C1 segment of cervical spinal cord (tissue), 14 donors: ENCODE measurements around the gene CARS2.
"Not testable (repeated sequence)": the region's sequence is repeated elsewhere in the genome, so short reads cannot be mapped to it uniquely, and the experiment has no call there.

Source experiments
- DNase-seq, 14 donors: peaks; one replicate each; lab custom pipeline; 2025; lab: John Stamatoyannopoulos, UW

Gene CARS2

DNA sequence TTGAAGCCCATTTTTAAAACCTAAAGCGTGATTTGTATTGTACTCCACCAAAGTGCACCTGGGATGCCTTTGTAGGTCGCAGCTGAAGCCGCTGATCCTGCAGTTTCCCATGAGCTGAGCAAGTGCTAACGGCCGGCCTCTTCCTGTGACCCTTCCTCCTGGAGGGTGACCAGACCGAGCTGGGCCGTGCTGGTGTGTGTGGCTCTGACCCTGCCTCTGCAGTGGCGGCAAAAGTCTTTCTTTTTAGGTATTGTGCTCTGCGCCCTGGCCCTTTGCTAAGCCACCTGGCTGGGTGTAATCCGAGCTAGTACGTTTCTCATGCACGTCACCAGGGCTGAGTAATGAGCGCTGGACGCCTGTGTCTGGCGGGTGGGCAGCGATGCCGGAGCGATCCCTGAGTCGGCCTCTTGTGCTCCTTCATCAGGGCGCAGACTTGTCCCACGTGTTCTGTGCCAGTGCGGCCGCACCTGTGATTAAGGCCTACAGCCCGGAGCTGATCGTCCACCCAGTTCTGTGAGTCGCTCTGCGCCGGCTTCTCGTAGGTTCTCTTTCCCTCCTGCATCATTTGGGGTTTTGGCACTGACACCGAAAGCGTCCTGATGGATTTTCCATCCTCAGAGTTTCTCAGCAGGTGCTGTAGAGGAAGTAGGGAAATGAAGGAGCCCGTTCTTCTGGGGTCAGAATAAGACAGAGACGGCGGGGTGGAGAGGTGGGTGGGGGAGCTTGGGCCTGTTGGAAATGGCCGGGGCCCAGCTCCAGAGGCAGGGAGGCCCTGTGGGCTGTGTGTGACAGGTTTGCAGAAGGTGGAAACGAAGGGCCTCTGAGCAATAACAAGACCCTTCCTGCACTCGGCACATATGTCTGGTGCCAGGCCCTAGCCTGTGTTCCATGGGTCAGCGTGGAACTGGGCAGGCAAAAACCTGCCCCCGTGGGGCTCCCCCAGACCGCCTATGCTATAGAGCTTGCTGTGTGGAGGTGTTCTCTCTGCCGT, 80.9 kb downstream of the CARS2 start:
- no peak for DNase-seq

DNA sequence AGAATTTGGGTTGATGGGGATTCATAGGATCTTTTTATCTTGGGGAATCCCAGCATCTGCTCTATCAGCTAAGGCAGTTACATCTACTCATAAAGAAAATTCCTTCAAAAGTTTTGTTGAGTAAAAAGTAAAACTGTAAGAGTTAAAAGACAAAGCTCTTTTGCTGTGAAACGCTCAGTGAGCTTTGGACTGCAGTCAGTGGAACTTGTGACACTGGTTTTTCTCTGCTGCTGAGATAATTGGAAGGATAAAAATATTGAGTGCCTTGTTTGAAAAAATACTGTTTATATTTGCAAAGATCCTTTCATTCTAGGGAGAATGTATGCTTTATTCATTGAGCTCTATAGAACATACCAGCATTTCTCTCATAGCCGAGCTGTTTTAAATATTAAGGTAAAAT, 85.3 kb downstream of the CARS2 start:
- DNase-seq, result no peak

DNA sequence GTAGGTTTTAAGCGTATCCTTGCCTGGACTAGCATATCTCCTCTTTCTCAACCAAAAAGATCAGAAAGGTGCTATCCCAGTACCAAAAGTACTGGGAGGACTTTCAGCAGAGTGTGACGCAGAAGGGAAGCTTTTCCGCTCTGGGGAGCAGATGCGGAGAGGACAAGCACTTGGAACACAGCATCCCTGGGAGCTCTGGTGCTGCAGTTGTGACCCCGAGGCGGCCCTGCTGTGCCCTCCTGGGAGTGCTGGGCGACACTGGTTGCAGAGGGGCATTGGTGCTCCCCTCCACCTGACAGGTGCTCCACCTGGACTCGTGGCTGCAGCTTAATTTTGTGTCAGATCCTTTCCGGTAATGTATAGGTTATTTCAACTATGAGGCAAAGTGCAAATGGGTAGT, 87.1 kb downstream of the CARS2 start:
- no peak for DNase-seq

DNA sequence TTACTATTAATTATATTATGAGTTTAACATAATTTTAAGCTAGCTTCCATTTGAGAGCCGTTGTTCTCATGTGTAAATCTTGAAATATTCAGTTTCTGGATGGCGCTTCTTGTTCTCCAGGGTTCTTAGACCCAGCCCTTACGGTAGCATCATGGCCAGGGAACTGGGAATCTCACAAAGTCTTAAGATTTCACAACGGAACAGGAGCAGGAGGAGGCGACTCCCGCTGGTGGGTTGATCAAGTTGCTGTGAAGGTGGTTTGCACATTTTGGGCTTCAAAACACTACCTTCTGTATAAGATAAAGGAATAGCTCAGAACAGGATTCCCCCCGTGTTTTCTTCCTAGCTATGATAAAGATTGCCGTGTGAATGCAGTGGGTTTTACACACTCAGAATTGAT, 87.7 kb downstream of the CARS2 start:
- no peak for DNase-seq

DNA sequence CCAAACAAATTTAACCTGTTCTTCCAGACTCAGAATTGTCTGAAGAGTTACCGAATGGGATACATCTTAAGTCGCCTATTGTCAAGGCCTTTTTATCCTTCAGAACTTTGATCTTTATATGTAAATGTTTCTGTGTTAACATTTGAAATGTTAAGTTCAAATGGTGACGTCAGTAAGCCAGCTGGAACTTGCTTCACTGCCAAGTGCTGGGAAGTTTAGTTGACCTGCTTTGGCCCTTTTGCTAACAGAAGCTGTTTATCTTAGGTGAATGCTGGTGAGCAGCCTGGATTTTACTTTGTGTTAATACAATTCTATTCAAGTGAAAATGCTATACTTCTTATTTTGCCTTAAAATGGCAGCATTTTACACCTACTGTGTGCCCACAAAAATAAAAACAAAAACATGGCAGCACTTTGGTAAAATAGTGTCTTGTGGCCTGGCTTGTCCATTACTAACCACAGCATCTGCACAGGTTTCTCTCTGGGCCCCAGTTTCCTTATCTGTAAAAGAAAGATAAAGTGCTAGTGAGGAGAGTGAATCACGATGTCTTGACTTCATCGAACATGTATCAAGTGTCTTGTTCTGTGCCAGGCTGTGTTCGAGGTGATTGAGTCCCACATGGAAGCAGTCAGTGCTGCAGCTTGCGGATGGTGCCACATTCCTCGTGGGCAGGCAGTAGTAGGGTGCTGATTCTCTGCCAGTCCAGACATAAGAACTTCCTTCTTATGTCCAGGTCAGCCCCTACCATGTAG, 88.4 kb downstream of the CARS2 start:
- no peak for DNase-seq

DNA sequence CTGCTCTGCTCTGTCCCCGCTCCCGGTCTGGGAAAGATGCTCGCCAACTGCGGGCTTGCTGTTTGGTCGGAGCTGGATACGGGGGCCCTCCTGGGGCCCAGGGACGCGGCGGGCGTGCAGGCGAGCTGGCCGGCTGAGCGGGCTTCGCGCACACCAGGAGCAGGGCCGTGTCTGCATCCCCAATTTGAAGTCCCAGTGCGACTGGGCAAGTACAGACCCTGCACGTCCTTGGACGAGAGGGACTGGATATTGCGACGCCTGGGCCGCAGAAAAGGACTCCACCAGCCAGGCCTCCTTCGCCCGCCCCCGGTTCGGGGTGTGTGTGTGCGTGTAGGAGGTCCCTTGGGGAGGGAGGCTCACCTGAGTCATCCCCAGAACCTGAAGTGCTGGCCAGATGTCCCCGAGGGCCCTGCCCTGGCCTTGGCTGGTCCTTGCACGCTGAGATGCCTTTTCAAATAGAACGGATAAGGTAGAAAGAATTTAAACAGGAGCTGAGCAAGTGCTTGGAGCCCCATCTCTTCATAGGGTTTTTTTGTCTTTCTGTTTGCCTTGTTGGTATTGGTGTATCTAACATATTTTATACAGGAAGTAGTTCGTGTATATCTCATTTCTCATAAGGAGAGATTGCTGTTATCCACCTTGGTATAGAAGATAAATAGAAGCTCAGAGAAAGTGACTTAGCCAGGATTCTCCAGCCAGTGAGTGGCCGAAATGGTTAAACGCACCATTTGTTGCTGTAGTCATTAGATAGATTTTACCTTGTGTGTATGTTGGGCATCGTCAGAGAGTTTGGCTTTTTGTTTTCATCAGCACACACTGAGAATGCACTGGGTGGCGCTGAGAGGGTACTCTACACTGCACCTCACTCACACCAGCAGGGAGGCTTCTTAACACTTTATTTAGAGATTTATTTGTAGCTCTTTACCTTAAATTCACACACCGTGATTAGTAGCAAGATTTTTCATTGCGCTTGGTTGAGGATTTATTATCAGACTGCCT, 89.5 kb downstream of the CARS2 start:
- no peak for DNase-seq

DNA sequence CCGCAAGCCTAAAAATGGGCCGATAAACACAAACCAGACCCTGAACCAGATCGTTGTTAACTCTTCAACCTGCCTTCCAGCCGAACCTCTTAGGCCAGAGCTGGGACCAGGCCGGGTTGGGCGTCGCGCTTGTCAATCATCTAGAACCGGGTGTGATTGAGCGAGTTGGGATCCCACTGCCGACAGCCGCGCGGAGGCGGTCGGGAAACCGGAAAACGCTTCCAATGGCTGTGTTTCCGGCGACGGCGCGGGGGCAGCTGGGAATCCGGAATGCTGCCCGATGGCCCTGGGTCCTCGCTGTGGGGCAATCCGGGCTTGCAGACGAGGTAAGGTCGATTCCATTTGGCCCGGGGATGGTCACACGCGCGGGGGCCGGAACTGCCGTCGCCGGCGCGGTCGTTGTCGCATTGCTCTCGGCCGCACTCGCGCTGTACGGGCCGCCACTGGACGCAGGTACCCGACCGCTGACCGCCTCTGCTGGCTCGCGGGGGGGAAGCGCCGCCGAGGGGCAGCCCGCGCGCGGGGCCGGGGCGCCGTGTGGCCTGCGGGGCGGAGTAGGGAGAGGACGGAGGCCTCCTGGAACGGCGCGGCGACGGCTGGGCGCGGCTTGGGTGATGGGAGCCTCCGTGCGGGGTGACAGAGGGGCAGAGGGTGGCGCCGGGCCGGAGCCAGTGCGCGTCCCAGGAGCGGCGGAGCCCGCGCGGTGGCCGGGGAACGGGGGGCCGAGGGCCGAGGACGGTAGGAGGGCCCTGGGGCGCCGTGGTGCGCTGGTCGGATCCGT, 90.4 kb downstream of the CARS2 start, which contains the start of gene NAXD:
Gene NAXD (plus strand): TSS at position 224 of the 781 bp plus-strand sequence. CDS start 57 bp downstream, at position 281.
- DNase-seq, result peak; percentile 35 to 96 (median 90)

DNA sequence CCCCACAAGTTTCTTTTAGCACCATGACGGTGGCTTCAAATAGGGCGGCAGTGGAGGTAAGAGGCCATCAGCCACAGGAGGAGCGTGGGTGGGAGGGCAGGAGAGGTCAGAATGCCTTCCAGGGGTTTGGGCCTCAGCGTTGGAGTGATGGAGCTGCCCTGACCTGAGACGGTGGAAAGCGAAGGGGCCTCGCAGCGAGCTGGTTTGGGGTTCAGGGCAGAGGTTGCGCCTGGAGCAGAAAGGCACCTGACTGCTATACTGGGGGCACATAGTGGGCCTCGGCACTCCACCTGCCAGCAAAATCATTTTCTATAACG, 91.0 kb downstream of the CARS2 start:
- no peak for DNase-seq

DNA sequence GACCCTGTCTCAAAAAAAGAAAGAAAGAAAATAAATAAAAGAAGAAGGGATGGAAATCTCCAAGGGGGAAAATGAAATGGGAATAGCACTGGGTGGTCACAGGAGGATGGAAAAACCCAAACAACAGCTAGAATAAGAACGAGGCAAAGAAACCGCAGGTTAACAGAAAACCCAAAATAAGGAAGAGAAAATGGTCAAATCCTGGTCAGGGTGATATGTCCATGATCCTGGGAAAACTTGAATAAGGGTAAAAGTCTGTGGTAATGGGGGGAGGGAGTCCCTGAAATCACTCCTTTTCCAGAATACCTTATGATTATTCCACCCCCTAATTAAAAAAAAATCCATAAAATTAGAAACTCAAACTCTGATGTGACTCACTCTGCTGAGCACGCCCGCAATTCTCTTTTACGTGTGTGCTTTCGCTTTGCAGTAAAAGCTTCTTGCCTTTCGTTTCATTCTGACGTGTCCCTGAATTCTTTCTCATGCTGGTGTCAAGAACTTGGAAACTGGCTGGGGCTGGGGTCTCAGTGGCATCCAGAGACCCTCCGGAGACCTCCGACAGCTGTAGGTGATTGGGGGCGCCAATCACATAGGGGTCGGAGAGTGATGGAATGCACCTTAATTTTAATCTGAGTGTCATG, 94.8 kb downstream of the CARS2 start:
- no peak for DNase-seq

DNA sequence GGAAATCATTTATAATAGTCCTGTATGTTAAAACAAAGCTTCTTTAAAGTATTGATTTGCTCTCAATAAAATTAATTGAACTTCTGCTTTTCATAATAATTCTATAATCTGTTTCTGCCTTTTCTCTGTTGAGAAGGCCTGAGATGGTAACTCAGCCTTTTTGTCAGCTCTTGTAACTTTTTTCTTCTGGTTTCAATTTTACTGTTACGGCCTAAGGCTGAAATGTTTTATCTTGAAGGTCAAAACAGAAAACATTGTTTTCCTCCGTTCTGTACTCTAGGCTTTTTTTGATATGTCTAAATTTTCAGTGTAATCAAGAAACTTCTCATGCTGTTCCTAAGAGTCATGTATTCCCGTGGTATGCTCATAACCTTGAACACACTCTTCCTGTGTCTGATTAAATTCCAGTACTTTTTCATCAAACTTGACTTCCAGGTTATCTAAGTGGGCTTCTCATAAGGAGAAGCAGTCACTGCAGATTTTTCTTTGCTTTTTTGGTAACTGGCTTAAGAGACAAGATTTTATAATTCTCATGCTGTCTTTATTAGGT, 98.2 kb downstream of the CARS2 start:
- DNase-seq, result no peak

DNA sequence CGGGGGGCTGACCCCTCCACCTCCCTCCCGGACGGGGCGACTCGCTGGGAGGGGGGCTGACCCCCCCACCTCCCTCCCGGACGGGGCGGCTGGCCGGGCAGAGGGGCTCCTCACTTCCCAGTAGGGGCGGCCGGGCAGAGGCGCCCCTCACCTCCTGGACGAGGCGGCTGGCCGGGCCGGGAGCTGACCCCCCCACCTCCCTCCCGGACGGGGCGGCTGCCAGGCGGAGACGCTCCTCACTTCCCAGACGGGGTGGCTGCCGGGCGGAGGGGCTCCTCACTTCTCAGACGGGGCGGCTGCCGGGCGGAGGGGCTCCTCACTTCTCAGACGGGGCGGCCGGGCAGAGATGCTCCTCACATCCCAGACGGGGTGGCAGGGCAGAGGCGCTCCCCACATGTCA, 99.6 kb downstream of the CARS2 start:
- DNase-seq, result not testable (repeated sequence)

DNA sequence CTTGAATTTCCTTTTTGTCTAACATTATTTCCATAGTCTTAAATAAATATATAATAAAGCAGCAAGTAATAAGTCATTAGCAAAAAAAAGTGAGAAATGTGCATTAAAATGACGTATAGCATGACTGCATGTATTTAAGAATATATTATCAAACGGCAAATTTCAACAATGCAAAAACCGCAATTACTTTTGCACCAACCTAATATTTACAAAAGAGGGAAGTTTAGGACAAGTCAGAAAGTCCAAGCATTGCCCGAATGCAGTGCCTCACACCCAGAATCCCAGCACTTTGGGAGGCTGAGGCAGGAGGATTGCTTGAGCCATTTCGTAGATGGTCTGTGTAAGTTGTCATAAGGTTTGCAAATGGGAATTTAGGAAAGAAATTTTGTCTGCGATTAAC, 100.8 kb downstream of the CARS2 start:
- DNase-seq, result no peak

DNA sequence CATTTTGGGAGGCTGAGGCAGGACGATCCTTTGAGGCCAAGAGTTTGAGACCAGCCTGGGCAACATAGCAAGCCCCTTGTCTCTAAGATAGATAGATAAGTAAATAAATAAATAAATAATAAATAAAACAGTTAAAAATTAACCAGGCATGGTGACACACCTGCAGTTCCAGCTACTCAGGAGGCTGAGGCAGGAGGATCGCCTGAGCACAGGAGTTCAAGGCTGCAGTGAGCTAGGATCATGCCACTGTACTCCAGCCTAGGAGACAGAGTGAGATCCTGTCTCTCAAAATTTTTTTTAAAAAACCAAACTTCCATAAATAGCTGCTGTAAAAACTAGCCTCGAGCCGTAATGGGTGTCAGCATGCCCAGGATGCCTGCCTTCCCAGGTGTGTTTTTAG, 104.9 kb downstream of the CARS2 start:
- no peak for DNase-seq

DNA sequence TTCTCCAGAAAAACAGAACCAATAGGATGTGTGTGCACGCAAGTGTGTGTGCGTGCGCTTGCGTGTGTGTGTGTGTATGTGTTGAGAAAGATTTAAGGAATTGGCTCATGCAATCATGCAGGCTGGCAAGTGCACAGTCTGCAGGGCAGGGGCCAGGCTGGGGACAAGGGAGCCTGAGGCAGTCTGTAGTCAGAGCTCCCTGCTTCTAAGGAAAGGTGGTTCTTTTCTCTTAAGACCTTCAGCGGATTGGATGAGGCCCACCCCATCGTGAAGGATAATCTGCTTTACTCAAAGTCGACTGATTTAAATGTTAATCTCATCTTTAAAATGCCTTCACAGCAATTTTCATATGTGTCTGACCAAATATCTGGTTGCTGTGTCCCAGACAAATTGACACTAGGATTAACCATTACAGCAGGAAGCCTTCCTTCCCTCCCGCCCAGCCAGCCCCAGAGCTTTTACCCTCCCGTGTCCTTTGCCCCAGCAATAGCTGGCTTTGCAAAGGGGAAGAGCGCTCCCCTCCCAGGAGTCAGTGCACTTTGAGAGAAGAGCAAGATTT, 105.6 kb downstream of the CARS2 start:
- no peak for DNase-seq

DNA sequence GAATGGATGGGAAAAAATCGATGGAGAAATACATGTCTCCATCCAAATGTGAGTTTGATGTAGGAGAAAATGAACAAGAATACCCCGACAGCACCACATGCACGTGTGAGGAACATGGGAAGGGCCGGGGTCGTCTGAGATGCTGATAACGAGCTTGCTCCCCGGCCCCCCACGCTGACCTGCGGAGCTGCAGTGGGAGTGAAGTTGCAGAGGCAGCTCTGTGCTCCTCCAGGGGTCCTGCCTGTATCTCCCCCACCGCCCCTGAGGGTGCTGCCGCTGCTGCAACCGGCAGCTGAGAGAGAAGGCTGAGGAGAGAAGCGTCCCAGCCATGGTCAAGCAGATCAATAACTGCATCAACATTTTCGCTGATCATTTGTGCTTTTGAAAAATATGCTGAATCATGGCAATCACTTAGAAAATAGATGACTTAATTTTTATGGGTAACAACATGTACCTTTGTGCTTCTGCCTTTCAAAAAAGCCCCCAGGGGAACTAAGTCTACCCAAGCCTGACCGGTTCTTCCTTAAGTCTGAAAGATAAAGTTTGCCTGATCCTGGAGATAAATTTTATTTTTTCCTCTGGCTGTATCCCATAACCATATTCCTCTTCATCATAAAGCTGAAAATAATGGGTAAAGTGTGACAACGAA, 108.8 kb downstream of the CARS2 start:
- no peak for DNase-seq

DNA sequence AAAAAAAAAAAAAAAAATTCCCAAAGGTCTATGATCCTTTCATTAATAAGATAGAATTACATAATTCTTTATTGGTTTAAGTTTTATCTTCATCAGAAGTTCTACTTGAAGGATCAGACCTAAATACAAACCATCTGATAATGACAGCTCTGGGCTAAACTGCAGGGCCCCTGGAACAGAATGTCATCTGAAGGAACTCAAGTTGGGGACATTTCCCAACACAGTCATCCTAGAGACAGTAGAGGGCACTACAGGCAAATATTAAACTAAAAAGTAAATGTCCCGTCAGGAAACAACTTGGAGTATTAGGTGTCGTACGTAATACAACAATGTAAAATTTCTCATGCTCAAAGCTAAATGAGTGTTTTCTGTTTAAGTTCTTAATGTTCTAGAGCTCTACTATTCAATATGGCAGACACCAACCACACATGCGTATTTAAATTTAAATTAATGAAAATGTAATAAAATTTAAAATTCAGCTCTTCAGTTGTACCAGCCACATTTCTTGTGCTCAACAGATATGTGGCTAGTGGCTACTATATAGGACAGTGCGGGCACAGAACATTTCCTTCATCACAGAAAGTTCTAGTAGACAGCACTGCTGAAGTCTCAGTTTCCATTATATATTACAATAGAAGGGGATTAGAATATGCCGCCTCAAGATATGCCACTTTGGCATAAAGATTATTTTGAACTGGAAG, 112.3 kb downstream of the CARS2 start:
- DNase-seq, result no peak

DNA sequence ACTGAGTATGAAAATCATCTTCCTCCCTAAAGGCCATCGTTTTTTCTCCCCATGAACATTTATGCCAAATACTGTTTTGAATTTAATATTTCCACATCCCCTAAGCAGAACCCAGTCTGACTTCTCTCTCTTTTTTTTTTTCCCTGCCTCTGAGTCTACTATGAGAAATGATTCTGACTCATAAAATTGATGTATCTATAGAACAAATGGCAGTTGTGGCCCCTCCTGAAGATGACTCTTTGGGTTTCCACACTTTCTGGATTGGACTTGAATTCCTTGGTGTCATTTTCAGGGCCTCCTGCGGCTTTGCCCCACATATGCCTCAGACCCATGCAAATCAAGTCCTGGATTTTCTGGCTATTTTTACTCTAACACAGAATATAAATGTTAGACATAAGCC, 113.3 kb downstream of the CARS2 start:
- DNase-seq, result no peak
